Tibial nerve (tissue), 4 donors: ENCODE measurements around the gene RREB1. TPM values are rescaled to one million over a fixed set of nuclear protein-coding genes. Genes with fewer than 3 reads are reported as not detected.
A peak's percentile ranks its signal among the peaks of the same experiment; 100 is the strongest.

Experiments
- DNase-seq, 2 donors: peaks; one replicate each; pipeline ENCODE4 v3.0.0-alpha.2; 2019; ENCODE audit warnings: low spot score in 2 of 2
- H3K27ac ChIP-seq, 4 donors: fragments of 200-600 bp; sonication (generic) in 3 of 4; one replicate each; pipeline ENCODE4 v1.5.1; 2017 to 2019; ENCODE audit warnings: mild to moderate bottlenecking in 1 of 4
- H3K27me3 ChIP-seq, 2 donors: fragments of 200-600 bp; sonication (generic) in 1 of 2; one replicate each; pipeline versions ENCODE4 v1.5.1 to v1.6.0; 2017 to 2019
- H3K36me3 ChIP-seq, 3 donors: fragments of 200-600 bp; sonication (generic); one replicate each; pipeline ENCODE4 v1.5.1; 2018 to 2019
- H3K4me1 ChIP-seq, 4 donors: fragments of 200-600 bp; sonication (generic) in 3 of 4; one replicate each; pipeline ENCODE4 v1.5.1; 2017 to 2019
- H3K4me3 ChIP-seq, 4 donors: fragments of 200-600 bp; sonication (generic) in 3 of 4; one replicate each; pipeline ENCODE4 v1.5.1; 2017 to 2019; ENCODE audit warnings: mild to moderate bottlenecking in 1 of 4, moderate library complexity in 1 of 4
- H3K9me3 ChIP-seq, 4 donors: fragments of 200-600 bp; sonication (generic) in 3 of 4; one replicate each; pipeline ENCODE4 v1.5.1; 2017 to 2019
- EP300 ChIP-seq, 2 donors: sonication (generic); formaldehyde crosslinking; IDR thresholded peaks; one replicate each; pipeline ENCODE4 v1.6.1; 2017; ENCODE audit warnings: antibody characterized with exemption in 2 of 2, mild to moderate bottlenecking in 1 of 2
- POLR2A ChIP-seq, 2 donors: fragments of 450-650 bp; IDR thresholded peaks; one replicate each; pipeline ENCODE4 v1.6.1; 2017; ENCODE audit warnings: antibody characterized with exemption in 2 of 2, mild to moderate bottlenecking in 2 of 2, moderate library complexity in 2 of 2
- WGBS, 2 donors: methylation state at CpG; one replicate each; pipeline ENCODE4 v1.1.5; 2018; 5-methylcytosine and 5-hydroxymethylcytosine counted together
- total RNA-seq, 4 donors: library from RNA; depleted of rRNA; stranded (reverse); fragments of >200 nt; gene quantifications; one replicate each; pipeline ENCODE4 v1.1.0, GENCODE V29; 2016
- TF ChIP-seq, protein P1 (sequence below), 5 experiments: fragments of 200-600 bp in 3 of 5; fragments of 450-650 bp in 2 of 5; sonication (generic) in 3 of 5; IDR thresholded peaks; one replicate each; pipeline ENCODE4 v1.5.1; 2016 to 2019; ENCODE audit warnings: antibody characterized with exemption in 5 of 5, mild to moderate bottlenecking in 3 of 5, moderate library complexity in 2 of 5

The RREB1 gene
- total RNA-seq, 4 donors from 2014 or later: 32.3 to 61.5 (median 36.3) TPM

DNA sequence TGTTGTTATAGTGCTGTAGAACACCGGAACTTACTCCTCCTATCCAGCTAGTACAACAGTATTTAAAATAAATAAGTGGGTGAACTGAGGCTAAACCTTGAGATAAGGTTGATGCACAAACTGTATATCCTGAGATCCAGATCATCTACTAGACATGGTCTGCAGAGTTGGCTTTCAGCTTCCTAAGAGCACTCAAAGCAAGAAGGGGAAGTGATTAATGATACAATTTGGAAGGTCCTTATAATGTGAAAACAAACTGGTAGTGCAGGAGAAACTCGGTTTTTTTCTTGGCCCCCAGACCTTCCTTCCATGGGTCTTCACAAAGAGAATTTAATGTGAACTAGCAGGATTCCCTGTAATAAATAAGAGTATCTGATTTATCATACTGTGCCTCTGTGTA lies 27.4 kb upstream of the RREB1 start:
- H3K36me3 ChIP-seq: no peaks in the 10 kb centered on the region
- H3K4me1 ChIP-seq: no peaks in the 10 kb centered on the region
- DNase-seq: no peak
- TF ChIP-seq EP300 (IDR thresholded peaks at IDR 0.05): no peak
- H3K4me3 ChIP-seq: no peak overlapping the region
- no peaks in the 10 kb centered on the region for H3K27me3 ChIP-seq
- no peak overlapping the region for H3K27ac ChIP-seq
- WGBS, 2 donors: 75 to 79% methylated on average over 2 of the region's 2 CpGs
- H3K9me3 ChIP-seq: no peaks in the 10 kb centered on the region

DNA sequence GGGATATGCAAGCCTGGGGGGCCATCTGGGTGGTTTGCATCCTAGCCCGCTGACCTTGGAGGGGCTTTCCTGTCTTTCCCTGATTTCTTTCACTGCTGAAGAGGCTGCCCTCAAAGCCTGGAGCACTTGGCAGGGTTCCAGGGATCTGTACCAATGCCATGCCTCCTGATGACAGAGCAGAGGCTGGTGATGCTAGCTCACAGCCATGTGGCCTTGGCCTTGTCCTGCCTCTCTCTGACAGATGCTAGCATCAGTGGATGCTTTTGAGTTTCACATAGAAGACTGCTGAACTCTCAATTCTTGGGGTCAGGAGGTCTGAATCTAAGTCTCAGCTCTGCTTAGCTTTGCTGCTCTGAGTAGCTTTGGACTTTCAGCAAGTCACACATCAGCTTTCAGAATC lies 21.9 kb upstream of the RREB1 start:
- no peak for TF ChIP-seq POLR2A (IDR thresholded peaks at IDR 0.05)
- TF ChIP-seq, protein P1, sequence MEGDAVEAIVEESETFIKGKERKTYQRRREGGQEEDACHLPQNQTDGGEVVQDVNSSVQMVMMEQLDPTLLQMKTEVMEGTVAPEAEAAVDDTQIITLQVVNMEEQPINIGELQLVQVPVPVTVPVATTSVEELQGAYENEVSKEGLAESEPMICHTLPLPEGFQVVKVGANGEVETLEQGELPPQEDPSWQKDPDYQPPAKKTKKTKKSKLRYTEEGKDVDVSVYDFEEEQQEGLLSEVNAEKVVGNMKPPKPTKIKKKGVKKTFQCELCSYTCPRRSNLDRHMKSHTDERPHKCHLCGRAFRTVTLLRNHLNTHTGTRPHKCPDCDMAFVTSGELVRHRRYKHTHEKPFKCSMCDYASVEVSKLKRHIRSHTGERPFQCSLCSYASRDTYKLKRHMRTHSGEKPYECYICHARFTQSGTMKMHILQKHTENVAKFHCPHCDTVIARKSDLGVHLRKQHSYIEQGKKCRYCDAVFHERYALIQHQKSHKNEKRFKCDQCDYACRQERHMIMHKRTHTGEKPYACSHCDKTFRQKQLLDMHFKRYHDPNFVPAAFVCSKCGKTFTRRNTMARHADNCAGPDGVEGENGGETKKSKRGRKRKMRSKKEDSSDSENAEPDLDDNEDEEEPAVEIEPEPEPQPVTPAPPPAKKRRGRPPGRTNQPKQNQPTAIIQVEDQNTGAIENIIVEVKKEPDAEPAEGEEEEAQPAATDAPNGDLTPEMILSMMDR (IDR thresholded peaks at IDR 0.05): no peak
- TF ChIP-seq EP300 (IDR thresholded peaks at IDR 0.05): no peak
- H3K4me1 ChIP-seq: peaks cover 0 to 24% (median 14%) of the 10 kb centered on the region in 4 donors
- 85 to 89% methylated on average over 1 of the region's 1 CpG for WGBS, 2 donors
- H3K36me3 ChIP-seq: no peaks in the 10 kb centered on the region
- H3K9me3 ChIP-seq: no peaks in the 10 kb centered on the region
- H3K27ac ChIP-seq: peak overlapping the region in 3 of 4 donors; percentile 65 to 73 (median 68)
- H3K27me3 ChIP-seq: no peaks in the 10 kb centered on the region
- peak overlapping the region in 2 of 4 donors; percentile 17 to 31 for H3K4me3 ChIP-seq
- peak in 1 of 2 donors; percentile 24 for DNase-seq

- WGBS, 2 donors: 31 to 35% methylated on average over 9 of the region's 9 CpGs
- Histone ChIP-seq H3K4me3 (peak overlapping the region; percentile 7 to 45 (median 24)), H3K9me3 (no peaks in the 10 kb centered on the region), H3K27me3 (no peaks in the 10 kb centered on the region), H3K36me3 (no peaks in the 10 kb centered on the region), H3K27ac (peak overlapping the region; percentile 35 to 73 (median 66)), H3K4me1 (peaks cover 0 to 24% (median 14%) of the 10 kb centered on the region in 4 donors)
- DNase-seq: peak in 1 of 2 donors; percentile 39
- peak in 1 of 2 donors; percentile 9 for TF ChIP-seq EP300 (IDR thresholded peaks at IDR 0.05)
- TF ChIP-seq, protein P1 (IDR thresholded peaks at IDR 0.05): no peak
Measured at GRCh38 chr6:7086488-7086887, 21.3 kb upstream of the RREB1 start.

- WGBS, 2 donors: 22% methylated on average over 3 of the region's 3 CpGs
- H3K4me3 ChIP-seq: peak overlapping the region; percentile 7 to 45 (median 24)
- peaks cover 0 to 24% (median 14%) of the 10 kb centered on the region in 4 donors for H3K4me1 ChIP-seq
- H3K9me3 ChIP-seq: no peaks in the 10 kb centered on the region
- H3K27ac ChIP-seq: peak overlapping the region; percentile 35 to 73 (median 66)
- no peaks in the 10 kb centered on the region for H3K27me3 ChIP-seq
- no peak for TF ChIP-seq EP300 (IDR thresholded peaks at IDR 0.05)
- TF ChIP-seq, protein P1 (IDR thresholded peaks at IDR 0.05): peak in 3 of 5 experiments; percentile 19 to 30 (median 19)
- no peak for TF ChIP-seq POLR2A (IDR thresholded peaks at IDR 0.05)
- no peaks in the 10 kb centered on the region for H3K36me3 ChIP-seq
- DNase-seq: no peak
Measured at GRCh38 chr6:7087066-7087465, 20.7 kb upstream of the RREB1 start.

- Histone ChIP-seq H3K36me3 (no peaks in the 10 kb centered on the region), H3K4me3 (peak overlapping the region in 1 of 4 donors; percentile 31), H3K27me3 (no peaks in the 10 kb centered on the region), H3K4me1 (peaks cover 0 to 24% (median 14%) of the 10 kb centered on the region in 4 donors), H3K27ac (peak overlapping the region in 3 of 4 donors; percentile 65 to 73 (median 68)), H3K9me3 (no peaks in the 10 kb centered on the region)
- no peak for DNase-seq
- TF ChIP-seq EP300 (IDR thresholded peaks at IDR 0.05) (no peak), POLR2A (IDR thresholded peaks at IDR 0.05) (no peak)
- TF ChIP-seq, protein P1 (IDR thresholded peaks at IDR 0.05): peak in 1 of 5 experiments; percentile 1
- 69 to 73% methylated on average over 7 of the region's 7 CpGs for WGBS, 2 donors
Measured at GRCh38 chr6:7087491-7087979, 20.2 kb upstream of the RREB1 start.
